Stimulated activated CD8-positive, alpha-beta memory T cell treated with anti-CD3 and anti-CD28 coated beads, Interleukin-12 subunit alpha, Interleukin-12 subunit beta, amount 100 ng/mL, for 24 hours (primary cell): ENCODE measurements around the gene IFI30.

ENCODE experiments used
- DNase-seq: peaks from one replicate; pipeline ENCODE4 v3.0.0-alpha.2; 2020; ENCODE audit errors: extremely low read depth

Gene IFI30

GRCh38 chr19:18225702-18226468 lies 52.3 kb downstream of the IFI30 start, which contains the start of gene PDE4C:
Gene PDE4C, minus strand, starts transcription at chr19:18226438. Its CDS starts 23 bp downstream, at chr19:18226415.
- no peak for DNase-seq

- no peak for DNase-seq
Observed at GRCh38 chr19:18226956-18227780, 53.6 kb downstream of the IFI30 start.
